PFSK-1 (cell line): ENCODE results near the gene OR8B12.

Experiments
- POLR2AphosphoS5 ChIP-seq: IDR thresholded peaks from 2 replicates; pipeline ENCODE4 v1.6.1; 2012; ENCODE audit warnings: low read depth, mild to moderate bottlenecking, control low read depth, low read length, moderate library complexity
- REST ChIP-seq, 2 experiments: IDR thresholded peaks; 2 replicates each; pipeline versions ENCODE4 v1.6.1 to v1.8.0; 2011 to 2012; ENCODE audit warnings: low read depth in 2 of 2, low read length in 2 of 2, control low read depth in 1 of 2, inconsistent platforms in 1 of 2, mild to moderate bottlenecking in 1 of 2, moderate library complexity in 1 of 2; ENCODE audit not compliant: insufficient read depth in 1 of 2

GRCh38 chr11:124536520-124536919 lies 6.9 kb downstream of the OR8B12 start:
- TF ChIP-seq REST (IDR thresholded peaks at IDR 0.05; ENCODE audit: insufficient read depth in 1 of 2, low read depth in 2 of 2, low read length in 2 of 2) (no peak), POLR2AphosphoS5 (no peak)
